IMR-90 (cell line): Measurements from ENCODE around the gene PGF. TPM values are rescaled to one million over a fixed set of nuclear protein-coding genes. Genes with fewer than 3 reads are reported as not detected.

ENCODE experiments used
- ATAC-seq: fragments of 200-7000 bp; cut with Tn5 transposase; 2 replicates; pipeline ENCODE4 v1.9.1; 2020; ENCODE audit warnings: low read depth, mild to moderate bottlenecking, moderate library complexity
- BruUV-seq: library from RNA; stranded (reverse); fragments of 400-500 nt; replicated peaks from 2 replicates; lab custom pipeline; 2021; lab: Mats Ljungman, UMichigan
- CTCF ChIA-PET: fragments of 300-600 bp; formaldehyde crosslinking; extraction: SDS; loops from one replicate; lab custom pipeline; 2021; ENCODE audit warnings: antibody characterized with exemption; lab: Yijun Ruan, JAX
- POLR2A ChIA-PET: fragments of 300-600 bp; sonication (Branson Sonifier 250); formaldehyde crosslinking; loops from one replicate; lab custom pipeline; 2022; ENCODE audit warnings: antibody characterized with exemption; ENCODE audit not compliant: unreplicated experiment; lab: Charles Lee
- DNase-seq: peaks from one replicate; pipeline ENCODE4 v3.0.0; 2013
- H2AFZ ChIP-seq: replicated peaks from 2 replicates; pipeline ENCODE3; 2013; ENCODE audit warnings: low read length, mild to moderate bottlenecking; ENCODE audit not compliant: poor library complexity
- H2AK5ac ChIP-seq: 2 replicates; pipeline ENCODE4 v1.6.1; 2013; ENCODE audit warnings: low read depth, low read length, inconsistent platforms
- H2AK9ac ChIP-seq: replicated peaks from 2 replicates; pipeline ENCODE3; 2013; ENCODE audit warnings: mild to moderate bottlenecking, low read depth, low read length, moderate library complexity; ENCODE audit not compliant: poor library complexity
- H2BK120ac ChIP-seq: 2 replicates; pipeline ENCODE4 v1.6.1; 2013; ENCODE audit warnings: low read depth, low read length, inconsistent platforms
- H2BK15ac ChIP-seq: 3 replicates; pipeline ENCODE4 v1.6.1; 2013; ENCODE audit warnings: low read depth, low read length, inconsistent platforms
- H2BK20ac ChIP-seq: 2 replicates; pipeline ENCODE4 v1.6.1; 2013; ENCODE audit warnings: low read depth, mild to moderate bottlenecking, inconsistent platforms, low read length, moderate library complexity
- H2BK5ac ChIP-seq: 2 replicates; pipeline ENCODE4 v1.6.1; 2013; ENCODE audit warnings: mild to moderate bottlenecking, low read depth, low read length, inconsistent platforms; ENCODE audit not compliant: poor library complexity, severe bottlenecking
- H3K14ac ChIP-seq: replicated peaks from 2 replicates; pipeline ENCODE4 v1.6.1; 2013; ENCODE audit warnings: low read depth, low read length, inconsistent platforms
- H3K18ac ChIP-seq: 2 replicates; pipeline ENCODE4 v1.6.1; 2013; ENCODE audit warnings: low read depth, low read length, control low read depth
- H3K23ac ChIP-seq: 2 replicates; pipeline ENCODE4 v1.6.1; 2013; ENCODE audit warnings: low read depth, low read length, inconsistent platforms
- H3K27ac ChIP-seq: 2 replicates; pipeline ENCODE4 v1.5.1; 2013; ENCODE audit warnings: mild to moderate bottlenecking, control low read depth, low read length; ENCODE audit not compliant: insufficient read depth
- H3K27me3 ChIP-seq: 2 replicates; pipeline ENCODE4 v1.6.1; 2013; ENCODE audit warnings: low read length; ENCODE audit not compliant: control insufficient read depth, insufficient read depth
- H3K36me3 ChIP-seq: 2 replicates; pipeline ENCODE4 v1.6.1; 2013; ENCODE audit warnings: low read length, mixed read lengths; ENCODE audit not compliant: control insufficient read depth, insufficient read depth
- H3K4ac ChIP-seq: 2 replicates; pipeline ENCODE4 v1.6.1; 2013; ENCODE audit warnings: low read depth, low read length, inconsistent platforms
- H3K4me1 ChIP-seq: 2 replicates; pipeline ENCODE4 v1.6.1; 2013; ENCODE audit warnings: low read length, mixed read lengths; ENCODE audit not compliant: control insufficient read depth, insufficient read depth
- H3K4me2 ChIP-seq: 2 replicates; pipeline ENCODE4 v1.6.1; 2013; ENCODE audit warnings: low read depth, mild to moderate bottlenecking, control low read depth, low read length, moderate library complexity
- H3K4me3 ChIP-seq: 2 replicates; pipeline ENCODE4 v1.5.1; 2013; ENCODE audit warnings: low read depth, mild to moderate bottlenecking, control low read depth, low read length, moderate library complexity; ENCODE audit not compliant: insufficient read depth
- H3K56ac ChIP-seq: 2 replicates; pipeline ENCODE4 v1.6.1; 2013; ENCODE audit warnings: low read length, inconsistent platforms; ENCODE audit not compliant: insufficient read depth; ENCODE audit errors: extremely low read depth
- H3K79me1 ChIP-seq, 2 experiments: 2 replicates each; pipeline ENCODE4 v1.6.1; 2013; ENCODE audit warnings: low read length in 2 of 2, inconsistent platforms in 1 of 2, low read depth in 1 of 2
- H3K9ac ChIP-seq: 2 replicates; pipeline ENCODE4 v1.6.1; 2013; ENCODE audit warnings: low read depth, low read length, control low read depth
- H3K9me1 ChIP-seq: 2 replicates; pipeline ENCODE4 v1.6.1; 2013; ENCODE audit warnings: low read length, inconsistent platforms; ENCODE audit not compliant: insufficient read depth
- H3K9me3 ChIP-seq: 2 replicates; pipeline ENCODE4 v1.6.1; 2013; ENCODE audit warnings: low read length; ENCODE audit not compliant: control insufficient read depth, insufficient read depth
- H4K20me1 ChIP-seq: 2 replicates; pipeline ENCODE4 v1.6.1; 2013; ENCODE audit warnings: low read length, inconsistent platforms; ENCODE audit not compliant: insufficient read depth
- H4K5ac ChIP-seq: 2 replicates; pipeline ENCODE4 v1.6.1; 2013; ENCODE audit warnings: mild to moderate bottlenecking, low read depth, low read length, control low read depth
- H4K8ac ChIP-seq, 2 experiments: 2 replicates each; pipeline ENCODE4 v1.6.1; 2013; ENCODE audit warnings: low read depth in 2 of 2, low read length in 2 of 2, control low read depth in 1 of 2, inconsistent platforms in 1 of 2
- H4K91ac ChIP-seq: 2 replicates; pipeline ENCODE4 v1.6.1; 2013; ENCODE audit warnings: low read depth, low read length, inconsistent platforms; ENCODE audit not compliant: insufficient read depth
- MAZ ChIP-seq: IDR thresholded peaks from 2 replicates; pipeline ENCODE4 v1.6.1; 2012; ENCODE audit warnings: low read depth, mild to moderate bottlenecking, low read length, improper control_type of control experiment, moderate library complexity, borderline replicate concordance
- WGBS, 2 experiments: methylation state at CpG; one replicate each; pipeline versions ENCODE4 v1.1.5 to v1.1.7; 2013; ENCODE audit warnings: missing lambda C conversion rate in 2 of 2; ENCODE audit not compliant: insufficient read length in 1 of 2; ENCODE audit errors: extremely low coverage in 2 of 2; 5-methylcytosine and 5-hydroxymethylcytosine counted together
- dilution Hi-C: fragments of 300-500 bp; cut with HindIII; formaldehyde crosslinking; loops from one replicate; pipeline ENCODE4 v1.14.3; 2018; ENCODE audit warnings: low sequenced_read_pairs; ENCODE audit not compliant: unreplicated experiment
- in situ Hi-C: fragments of 300-500 bp; cut with MboI; formaldehyde crosslinking; loops from 3 replicates; pipeline ENCODE4 v1.14.3; 2019; ENCODE audit warnings: low sequenced_read_pairs, inconsistent platforms, mixed read lengths
- intact Hi-C: fragments of 100-400 bp; cut with micrococcal nuclease; formaldehyde crosslinking; loops from 2 replicates; pipeline ENCODE4 v1.10.0; 2022
- polyA plus RNA-seq, 3 experiments: library from polyadenylated mRNA; depleted of rRNA; stranded (reverse); fragments of >200 nt; gene quantifications; 2 replicates each; pipeline ENCODE4 v1.2.3, GENCODE V29; 2012; ENCODE audit warnings: low replicate concordance in 1 of 3
- total RNA-seq: library from RNA; depleted of rRNA; stranded (reverse); fragments of >200 nt; gene quantifications from 2 replicates; pipeline ENCODE4 v1.2.3, GENCODE V29; 2012

PGF gene
- total and polyA plus RNA-seq, 2 of the 4 experiments (the other 2 are of a cell fraction): 0.36 to 0.39 TPM

- no peak overlapping the region for H3K18ac ChIP-seq
- TF ChIP-seq MAZ: no peak
- in situ Hi-C loops: loop anchor here (5.0 to 10.0 kb wide), 2 partner anchors 166 to 394 kb away; no protein-coding TSS in a partner anchor
- no peak overlapping the region for H3K27ac ChIP-seq
- no peak overlapping the region for H4K5ac ChIP-seq
- dilution Hi-C loops: no loop called here
- no peak overlapping the region for H3K4me2 ChIP-seq
- H4K91ac ChIP-seq: no peak overlapping the region
- no peak overlapping the region for H4K8ac ChIP-seq
- intact Hi-C loops: no loop called here
- peaks cover 4% of the 10 kb centered on the region for H3K36me3 ChIP-seq
- no peak overlapping the region for H2BK20ac ChIP-seq
- no peak overlapping the region for H2AFZ ChIP-seq
- H3K79me1 ChIP-seq: no peaks in the 10 kb centered on the region
- H3K4ac ChIP-seq: no peak overlapping the region
- H4K20me1 ChIP-seq: no peaks in the 10 kb centered on the region
- no peak overlapping the region for H2AK5ac ChIP-seq
- H3K9ac ChIP-seq: no peak overlapping the region
- H3K14ac ChIP-seq: no peak overlapping the region
- H3K9me1 ChIP-seq: peaks cover 3% of the 10 kb centered on the region; the same call in 1 of the 2 replicates
- no CpG with 5 or more reads among the region's 6 CpGs for WGBS, 2 experiments
- no peak overlapping the region for H3K23ac ChIP-seq
- H3K4me1 ChIP-seq: peaks cover 1% of the 10 kb centered on the region; the same call in 1 of the 2 replicates
- no peak overlapping the region for H3K4me3 ChIP-seq
- peak overlapping the region; percentile 24 for H2AK9ac ChIP-seq
- POLR2A ChIA-PET: interaction anchor here (0.5 kb wide), 1 partner anchor 11 kb away, joined by 4 read pairs; no protein-coding TSS in a partner anchor
- BruUV-seq: no TSS peak
- no peaks in the 10 kb centered on the region for H3K27me3 ChIP-seq
- no peak overlapping the region for H2BK120ac ChIP-seq
- no peak overlapping the region for H2BK5ac ChIP-seq
- H2BK15ac ChIP-seq: no peak overlapping the region
- CTCF ChIA-PET: no interaction called here
- no peak overlapping the region for H3K56ac ChIP-seq
- ATAC-seq (no peak), DNase-seq (no peak)
- no peaks in the 10 kb centered on the region for H3K9me3 ChIP-seq
These were observed 44.2 kb downstream of the PGF start for GRCh38 chr14:74911221-74911620.
